Loucy (cell line): ENCODE results near the gene TRAPPC6A.

ENCODE experiments used
- CTCF ChIP-seq: fragments of 200-600 bp; sonication (generic); conservative IDR thresholded peaks from 2 replicates; pipeline ENCODE4 v1.5.1; 2014; ENCODE audit warnings: mild to moderate bottlenecking, antibody characterized with exemption, low read length
- EZH2phosphoT487 ChIP-seq: fragments of 200-600 bp; IDR thresholded peaks from 2 replicates; pipeline ENCODE4 v1.6.1; 2018; ENCODE audit warnings: antibody characterized with exemption, mild to moderate bottlenecking, moderate library complexity, borderline replicate concordance

DNA sequence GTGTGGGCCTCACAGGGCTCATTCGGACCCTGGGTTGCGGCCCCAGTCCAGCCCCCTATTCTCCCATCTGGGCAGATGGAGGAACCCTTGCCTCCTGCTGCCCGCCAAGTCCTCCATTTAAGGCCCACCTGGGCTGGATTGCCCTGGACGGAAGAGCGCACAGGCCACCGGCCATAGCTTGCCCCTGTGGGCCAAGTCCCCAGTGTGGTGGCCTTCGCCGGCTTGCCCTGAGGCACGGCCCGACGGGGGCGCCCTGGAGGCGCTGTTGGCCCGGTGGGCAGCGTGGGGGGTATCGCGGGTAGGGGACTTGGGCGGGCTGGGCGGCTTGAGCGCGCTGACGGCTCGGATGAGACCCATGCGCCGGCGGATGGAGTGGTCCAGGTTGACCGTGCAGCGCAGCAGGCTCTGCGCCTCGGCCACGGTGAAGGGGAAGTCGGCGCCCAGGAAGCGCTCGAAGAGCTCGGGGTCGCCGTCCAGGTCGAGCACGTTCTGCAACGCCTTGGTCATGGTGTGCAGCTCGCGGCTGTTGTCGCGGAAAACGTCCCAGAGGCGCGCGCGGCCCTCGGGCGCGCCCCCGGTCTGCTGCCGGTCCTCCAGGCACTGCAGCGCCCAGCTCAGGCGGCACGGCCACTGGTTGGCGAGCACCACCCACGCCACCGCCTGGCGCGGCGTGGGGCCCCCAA, 26.1 kb downstream of the TRAPPC6A start:
- TF ChIP-seq CTCF (no peak), EZH2phosphoT487 (no peak)
